GM12872 (cell line): ENCODE measurements around the gene THAP2.

Experiments
- TF ChIP-seq, protein P1 (sequence below): IDR thresholded peaks from 3 replicates; pipeline ENCODE4 v1.5.1; 2011; ENCODE audit warnings: low read depth, mild to moderate bottlenecking, low read length, moderate library complexity; ENCODE audit not compliant: insufficient read depth

Gene THAP2

GRCh38 chr12:71661977-71662530 is 2.0 kb upstream of the THAP2 start:
- TF ChIP-seq, protein P1, sequence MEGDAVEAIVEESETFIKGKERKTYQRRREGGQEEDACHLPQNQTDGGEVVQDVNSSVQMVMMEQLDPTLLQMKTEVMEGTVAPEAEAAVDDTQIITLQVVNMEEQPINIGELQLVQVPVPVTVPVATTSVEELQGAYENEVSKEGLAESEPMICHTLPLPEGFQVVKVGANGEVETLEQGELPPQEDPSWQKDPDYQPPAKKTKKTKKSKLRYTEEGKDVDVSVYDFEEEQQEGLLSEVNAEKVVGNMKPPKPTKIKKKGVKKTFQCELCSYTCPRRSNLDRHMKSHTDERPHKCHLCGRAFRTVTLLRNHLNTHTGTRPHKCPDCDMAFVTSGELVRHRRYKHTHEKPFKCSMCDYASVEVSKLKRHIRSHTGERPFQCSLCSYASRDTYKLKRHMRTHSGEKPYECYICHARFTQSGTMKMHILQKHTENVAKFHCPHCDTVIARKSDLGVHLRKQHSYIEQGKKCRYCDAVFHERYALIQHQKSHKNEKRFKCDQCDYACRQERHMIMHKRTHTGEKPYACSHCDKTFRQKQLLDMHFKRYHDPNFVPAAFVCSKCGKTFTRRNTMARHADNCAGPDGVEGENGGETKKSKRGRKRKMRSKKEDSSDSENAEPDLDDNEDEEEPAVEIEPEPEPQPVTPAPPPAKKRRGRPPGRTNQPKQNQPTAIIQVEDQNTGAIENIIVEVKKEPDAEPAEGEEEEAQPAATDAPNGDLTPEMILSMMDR: no peak

DNA sequence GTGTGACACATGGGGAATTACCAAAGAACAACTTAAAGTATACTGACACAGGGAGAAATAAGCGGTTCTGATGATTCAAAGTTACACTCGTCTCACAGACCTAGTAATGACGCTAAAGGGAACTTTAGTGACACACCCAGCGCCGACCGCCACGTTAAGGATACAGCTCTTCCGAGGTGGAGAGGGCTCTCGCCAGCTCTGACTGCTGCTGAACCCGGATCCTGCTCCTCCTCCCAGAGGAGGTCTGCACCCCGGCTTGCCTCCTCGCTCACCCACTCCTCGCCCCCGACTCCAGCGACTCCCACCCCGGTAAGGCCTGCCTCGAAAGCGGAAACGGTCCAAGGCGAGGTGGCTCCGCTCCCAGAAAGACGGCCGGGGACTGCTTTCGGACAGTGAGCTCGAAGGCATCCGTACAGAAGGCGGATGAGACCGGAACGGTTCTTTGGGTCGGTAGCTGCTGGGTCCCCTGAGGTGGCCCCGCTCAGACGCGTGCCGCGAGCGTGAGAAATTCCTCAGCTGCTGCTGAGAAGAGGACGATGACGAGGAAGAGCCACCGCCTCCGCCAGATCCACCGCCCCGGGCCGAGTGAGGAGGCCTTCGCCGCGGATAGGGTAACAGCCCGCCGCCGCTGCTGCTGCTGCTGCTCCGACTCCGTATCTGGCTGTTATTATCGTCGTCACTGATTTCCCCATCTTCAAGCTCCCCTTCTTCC is 1.1 kb upstream of the THAP2 start:
- TF ChIP-seq, protein P1: no peak

DNA sequence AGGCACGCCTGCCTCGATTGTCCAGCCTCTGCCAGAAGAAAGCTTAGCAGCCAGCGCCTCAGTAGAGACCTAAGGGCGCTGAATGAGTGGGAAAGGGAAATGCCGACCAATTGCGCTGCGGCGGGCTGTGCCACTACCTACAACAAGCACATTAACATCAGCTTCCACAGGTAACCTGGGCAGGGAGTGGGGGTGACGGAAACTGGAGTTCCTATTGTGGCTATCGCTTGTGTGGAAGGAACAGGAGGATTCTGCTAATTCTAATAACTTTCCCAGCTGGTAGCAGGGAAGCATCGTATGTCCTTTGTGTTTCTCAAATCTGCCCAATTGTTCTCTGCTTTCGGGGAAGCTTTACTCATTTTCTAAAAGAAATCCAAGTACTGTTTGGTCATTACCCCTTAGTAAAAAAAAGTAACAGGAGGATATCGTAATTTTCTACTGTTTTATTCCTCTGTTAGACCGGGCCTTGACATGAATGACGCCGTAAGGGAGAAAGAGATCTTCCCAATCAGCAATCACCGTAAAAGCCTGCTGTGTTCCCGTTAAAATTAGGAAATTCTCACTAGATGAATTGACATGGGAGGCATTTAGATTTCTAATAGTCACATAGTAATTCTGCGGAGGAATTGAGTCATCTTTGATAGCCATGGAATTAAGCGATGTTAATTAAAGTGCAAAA is 449 bp downstream of the THAP2 start:
- TF ChIP-seq, protein P1: no peak

DNA sequence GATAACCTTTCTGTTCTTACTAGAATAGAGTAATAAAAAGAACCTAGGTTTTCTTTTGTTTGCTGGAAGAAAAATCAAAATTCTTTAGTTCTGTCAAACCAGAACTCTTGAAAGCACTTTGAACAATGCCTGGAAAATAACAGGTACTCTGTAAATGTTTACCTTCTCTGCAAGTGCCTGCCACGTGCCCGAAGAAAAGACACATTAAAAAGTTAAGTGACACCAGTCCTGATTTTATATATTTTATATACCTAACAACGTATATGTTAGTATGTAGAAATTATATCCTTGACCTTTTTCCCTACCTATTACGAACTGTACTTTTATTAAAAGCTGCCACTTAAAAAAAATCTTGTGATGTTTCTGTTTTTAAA is 976 bp downstream of the THAP2 start:
- TF ChIP-seq, protein P1: no peak

DNA sequence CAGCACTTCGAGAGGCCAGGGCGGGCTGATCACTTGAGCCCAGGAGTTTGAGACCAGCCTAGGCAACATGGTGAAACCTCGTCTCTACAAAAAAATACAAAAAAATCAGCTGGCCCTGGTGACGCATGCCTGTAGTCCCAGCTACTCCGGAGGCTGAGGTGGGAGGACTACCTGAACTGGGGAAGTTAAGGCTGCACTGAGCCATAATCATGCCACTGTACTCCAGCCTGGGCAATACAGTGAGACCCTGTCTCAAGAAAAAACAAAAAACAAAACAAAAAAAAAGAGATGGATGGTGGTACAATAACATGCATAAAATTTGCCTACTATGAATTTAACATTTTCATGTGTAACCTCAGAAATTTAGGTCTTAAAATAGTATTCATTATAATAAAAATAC is 2.2 kb downstream of the THAP2 start:
- TF ChIP-seq, protein P1: no peak

- TF ChIP-seq, protein P1: no peak
Observed at GRCh38 chr12:71671311-71671710, 7.2 kb downstream of the THAP2 start.

- TF ChIP-seq, protein P1: no peak
Observed at GRCh38 chr12:71671816-71672215, 7.7 kb downstream of the THAP2 start.
